HepG2 (cell line): ENCODE measurements around the gene RHO. TPM values are rescaled to one million over a fixed set of nuclear protein-coding genes. Genes with fewer than 3 reads are reported as not detected.

Experiments
- ATAC-seq: fragments of 200-7000 bp; cut with Tn5 transposase; 3 replicates; pipeline ENCODE4 v1.9.1; 2020; ENCODE audit warnings: mild to moderate bottlenecking, moderate library complexity
- BruUV-seq: library from RNA; stranded (reverse); fragments of 400-500 nt; replicated peaks from 2 replicates; lab custom pipeline; 2021; lab: Mats Ljungman, UMichigan
- CTCF ChIA-PET: fragments of 300-600 bp; formaldehyde crosslinking; extraction: SDS; loops from one replicate; lab custom pipeline; 2021; ENCODE audit warnings: low total read pairs, inconsistent platforms, low intra/inter-chr PET ratio; lab: Yijun Ruan, JAX
- POLR2A ChIA-PET: fragments of 350-600 bp; sonication (Branson Sonifier 250); formaldehyde crosslinking; loops from one replicate; lab custom pipeline; 2020; ENCODE audit warnings: antibody characterized with exemption, inconsistent platforms; lab: Yijun Ruan, JAX
- DNase-seq: peaks from one replicate; pipeline ENCODE4 v3.0.0-alpha.2; 2015; ENCODE audit warnings: low spot score
- FAIRE-seq: peaks from 3 replicates; lab custom pipeline; 2011; peaks lifted over from hg19 to GRCh38; lab: Jason Lieb, UNC
- H2AFZ ChIP-seq: one replicate; pipeline ENCODE4 v1.6.1; 2011; ENCODE audit warnings: low read length, inconsistent platforms
- H3K27ac ChIP-seq: fragments of 300-600 bp; 3 replicates; pipeline ENCODE4 v1.8.0; 2011; ENCODE audit warnings: mixed run types, mild to moderate bottlenecking, mixed read lengths, low read length, inconsistent platforms; ENCODE audit not compliant: insufficient read depth; ENCODE audit errors: extremely low read length
- H3K27me3 ChIP-seq, 2 experiments: fragments of 200-600 bp in 1 of 2; 2 replicates in 1 of 2; 3 replicates in 1 of 2; pipeline versions ENCODE4 v1.6.0 to v1.8.0; 2011; ENCODE audit warnings: low read length in 2 of 2, mild to moderate bottlenecking in 2 of 2, moderate library complexity in 2 of 2, inconsistent platforms in 1 of 2; ENCODE audit not compliant: insufficient read depth in 2 of 2, control insufficient read depth in 1 of 2
- H3K36me3 ChIP-seq, 2 experiments: fragments of 200-600 bp in 1 of 2; replicated peaks in 1 of 2; 2 replicates in 1 of 2; 3 replicates in 1 of 2; pipeline versions ENCODE4 v1.5.1 to v1.8.0; 2011; ENCODE audit warnings: low read length in 2 of 2, inconsistent platforms in 1 of 2; ENCODE audit not compliant: insufficient read depth in 2 of 2, control insufficient read depth in 1 of 2
- H3K4me1 ChIP-seq: 2 replicates; pipeline ENCODE4 v1.5.1; 2012; ENCODE audit warnings: low read length, inconsistent platforms; ENCODE audit not compliant: insufficient read depth
- H3K4me2 ChIP-seq: 2 replicates; pipeline ENCODE4 v1.6.0; 2011; ENCODE audit warnings: low read depth, low read length, inconsistent platforms
- H3K4me3 ChIP-seq, 3 experiments: fragments of 200-600 bp in 1 of 3; sonication (generic), shearing (Covaris generic) in 1 of 3; replicated peaks in 1 of 3; 2 replicates each; pipeline ENCODE4 v1.5.1; 2011 to 2016; ENCODE audit warnings: low read length in 3 of 3, inconsistent platforms in 2 of 3, low read depth in 2 of 3, mild to moderate bottlenecking in 2 of 3, control low read depth in 1 of 3, mixed read lengths in 1 of 3; ENCODE audit not compliant: insufficient read depth in 1 of 3
- H3K79me2 ChIP-seq: one replicate; pipeline ENCODE4 v1.6.1; 2011; ENCODE audit warnings: low read length, inconsistent platforms; ENCODE audit not compliant: insufficient read depth
- H3K9ac ChIP-seq: 2 replicates; pipeline ENCODE4 v1.6.0; 2011; ENCODE audit warnings: mild to moderate bottlenecking, low read depth, low read length, inconsistent platforms; ENCODE audit not compliant: insufficient read depth
- H3K9me3 ChIP-seq: 2 replicates; pipeline ENCODE4 v1.5.1; 2012; ENCODE audit warnings: mild to moderate bottlenecking, low read length
- H4K20me1 ChIP-seq: 2 replicates; pipeline ENCODE4 v1.6.0; 2011; ENCODE audit warnings: inconsistent platforms, mild to moderate bottlenecking, low read length, moderate library complexity; ENCODE audit not compliant: insufficient read depth
- FOXA3 ChIP-seq: IDR thresholded peaks from 2 replicates; pipeline ENCODE4 v1.6.1; 2016; ENCODE audit warnings: missing genetic modification reagents, missing compliant biosample characterization
- GABPA ChIP-seq, 2 experiments: IDR thresholded peaks; 2 replicates each; pipeline ENCODE4 v1.6.1; 2011 to 2016; ENCODE audit warnings: low read depth in 2 of 2, low read length in 1 of 2, missing biosample characterization in 1 of 2, missing genetic modification characterization in 1 of 2
- GMEB1 ChIP-seq: sonication (generic); formaldehyde crosslinking; IDR thresholded peaks from 2 replicates; pipeline ENCODE4 v1.5.1; 2020; ENCODE audit warnings: missing genetic modification reagents, mild to moderate bottlenecking, borderline replicate concordance
- KAT8 ChIP-seq: IDR thresholded peaks from 2 replicates; pipeline ENCODE4 v1.6.1; 2016; ENCODE audit warnings: missing genetic modification reagents, missing compliant biosample characterization
- KLF6 ChIP-seq: IDR thresholded peaks from 2 replicates; pipeline ENCODE4 v1.8.0; 2016; ENCODE audit warnings: missing biosample characterization, missing genetic modification reagents
- MAFK ChIP-seq, 2 experiments: IDR thresholded peaks in 1 of 2; conservative IDR thresholded peaks in 1 of 2; 2 replicates each; pipeline ENCODE4 v1.6.1; 2011; ENCODE audit warnings: improper control_type of control experiment in 2 of 2, low read length in 2 of 2
- NPAS2 ChIP-seq: sonication (generic); formaldehyde crosslinking; IDR thresholded peaks from 2 replicates; pipeline ENCODE4 v1.8.0; 2022; ENCODE audit warnings: mild to moderate bottlenecking, missing genetic modification reagents, borderline replicate concordance
- RBAK ChIP-seq: sonication (generic); formaldehyde crosslinking; IDR thresholded peaks from 2 replicates; pipeline ENCODE4 v1.5.1; 2020; ENCODE audit warnings: mild to moderate bottlenecking, missing genetic modification reagents
- REXO4 ChIP-seq: sonication (generic); formaldehyde crosslinking; IDR thresholded peaks from 2 replicates; pipeline ENCODE4 v1.8.0; 2022; ENCODE audit warnings: missing genetic modification reagents, mild to moderate bottlenecking, borderline replicate concordance
- SOX13 ChIP-seq, 3 experiments: fragments of 450-650 bp in 1 of 3; sonication (generic) in 1 of 3; formaldehyde crosslinking in 1 of 3; IDR thresholded peaks in 2 of 3; conservative IDR thresholded peaks in 1 of 3; 2 replicates each; pipeline versions ENCODE4 v1.5.0 to v1.6.1; 2016 to 2020; ENCODE audit warnings: antibody characterized with exemption in 1 of 3, mild to moderate bottlenecking in 1 of 3, missing compliant biosample characterization in 1 of 3, missing genetic modification reagents in 1 of 3, moderate library complexity in 1 of 3
- SP4 ChIP-seq: sonication (generic); formaldehyde crosslinking; IDR thresholded peaks from 2 replicates; pipeline ENCODE4 v1.8.1; 2023; ENCODE audit warnings: mild to moderate bottlenecking, missing genetic modification reagents
- SRSF4 ChIP-seq: fragments of 200-400 bp; formaldehyde crosslinking; IDR thresholded peaks from one replicate; pipeline ENCODE4 v1.6.1; 2018; ENCODE audit warnings: mild to moderate bottlenecking, low read depth, low read length, moderate library complexity; ENCODE audit not compliant: poor library complexity, severe bottlenecking
- ZEB1 ChIP-seq: IDR thresholded peaks from 2 replicates; pipeline ENCODE4 v1.6.1; 2012; ENCODE audit warnings: mild to moderate bottlenecking, low read depth, inconsistent platforms; ENCODE audit not compliant: insufficient replicate concordance
- ZMYM3 ChIP-seq: sonication (generic); formaldehyde crosslinking; IDR thresholded peaks from 2 replicates; pipeline ENCODE4 v1.5.1; 2020; ENCODE audit warnings: mild to moderate bottlenecking, missing genetic modification reagents
- ZNF33B ChIP-seq: sonication (generic); formaldehyde crosslinking; IDR thresholded peaks from 2 replicates; pipeline ENCODE4 v1.5.1; 2020; ENCODE audit warnings: mild to moderate bottlenecking, missing genetic modification reagents
- ZNF484 ChIP-seq: sonication (generic); formaldehyde crosslinking; IDR thresholded peaks from 2 replicates; pipeline ENCODE4 v1.5.1; 2020; ENCODE audit warnings: mild to moderate bottlenecking, low read depth, missing genetic modification reagents, borderline replicate concordance
- ZNF552 ChIP-seq: sonication (generic); formaldehyde crosslinking; IDR thresholded peaks from 2 replicates; pipeline ENCODE4 v1.9.0; 2022; ENCODE audit warnings: missing genetic modification reagents, mild to moderate bottlenecking, borderline replicate concordance
- ZNF644 ChIP-seq: IDR thresholded peaks from 2 replicates; pipeline ENCODE4 v1.6.1; 2016; ENCODE audit warnings: low read depth
- ZNF672 ChIP-seq: sonication (generic); formaldehyde crosslinking; IDR thresholded peaks from 2 replicates; pipeline ENCODE4 v1.8.1; 2022; ENCODE audit warnings: missing genetic modification reagents
- ZSCAN12 ChIP-seq: sonication (generic); formaldehyde crosslinking; IDR thresholded peaks from 2 replicates; pipeline ENCODE4 v1.9.0; 2021; ENCODE audit warnings: mild to moderate bottlenecking, missing genetic modification reagents
- WGBS: methylation state at CpG from one replicate; pipeline ENCODE4 v1.1.6; 2017; ENCODE audit warnings: low lambda C conversion rate; 5-methylcytosine and 5-hydroxymethylcytosine counted together
- in situ Hi-C: cut with HindIII; loops from 2 replicates; pipeline ENCODE4 v1.10.0; 2017; ENCODE audit warnings: low pct_unique_long_range_greater_than_20kb; ENCODE audit not compliant: extremely low pct_ligation_motif_present
- intact Hi-C: fragments of 100-400 bp; cut with micrococcal nuclease; formaldehyde crosslinking; loops from one replicate; pipeline ENCODE4 v1.10.0; 2022; ENCODE audit not compliant: unreplicated experiment
- polyA plus RNA-seq, 8 experiments: library from polyadenylated mRNA; depleted of rRNA in 3 of 8; stranded (reverse) in 7 of 8; unstranded in 1 of 8; fragments of >200 nt; fragmentation: Illumina TruSeq in 4 of 8; extraction: Trizol in 4 of 8; gene quantifications; 2 replicates each; pipeline versions ENCODE4 v1.2.1 to v1.2.3, GENCODE V29; 2011 to 2016; ENCODE audit warnings: low read depth in 4 of 8, missing spikeins in 1 of 8, mixed read lengths in 1 of 8; ENCODE audit not compliant: insufficient read depth in 1 of 8
- total RNA-seq, 5 experiments: library from RNA; depleted of rRNA; stranded (reverse); fragments of >200 nt; fragmentation: Illumina TruSeq; extraction: Trizol; gene quantifications; 2 replicates each; pipeline ENCODE4 v1.2.3, GENCODE V29; 2016; ENCODE audit warnings: low read depth in 1 of 5

RHO gene
- total and polyA plus RNA-seq, 2 of the 13 experiments (the other 11 are each of a cell fraction or from before 2014, with no cell fraction given): not detected

GRCh38 chr3:129575233-129575996 is 47.0 kb downstream of the RHO start:
- H3K79me2 ChIP-seq: no peaks in the 10 kb centered on the region
- BruUV-seq: no TSS peak
- CTCF ChIA-PET: no interaction called here

More at GRCh38 chr3:129575233-129575996, 47.0 kb downstream of the RHO start:
- no peak overlapping the region for H3K9ac ChIP-seq
- ATAC-seq: no peak
- no peaks in the 10 kb centered on the region for H4K20me1 ChIP-seq
- FAIRE-seq: no peak
- H3K36me3 ChIP-seq: peaks cover 12 to 14% of the 10 kb centered on the region in 2 experiments; a peak in 3 of 5 replicates
- in situ Hi-C loops (no loop called here), intact Hi-C loops (no loop called here)
- no peak overlapping the region for H3K27ac ChIP-seq
- no peak for DNase-seq
- no peak for TF ChIP-seq ZNF672 (CRISPR knock-in tag)
- no peak for TF ChIP-seq ZNF552
- no peak for TF ChIP-seq SRSF4
- TF ChIP-seq KLF6: no peak
- TF ChIP-seq MAFK (conservative IDR thresholded peaks at IDR 0.05 in 1 of 2, IDR thresholded peaks at IDR 0.05 in 1 of 2; ENCODE audit: low read length in 2 of 2): no peak
- TF ChIP-seq ZSCAN12 (CRISPR knock-in tag): no peak
- TF ChIP-seq ZNF484 (CRISPR knock-in tag): no peak
- TF ChIP-seq ZEB1: no peak
- no peak for TF ChIP-seq REXO4
- TF ChIP-seq ZNF33B (CRISPR knock-in tag): no peak
- no peak for TF ChIP-seq FOXA3 (CRISPR knock-in tag)
- no peak for TF ChIP-seq GABPA (IDR thresholded peaks at IDR 0.05; ENCODE audit: low read depth, low read length)
- no peak for TF ChIP-seq GABPA (CRISPR knock-in tag; IDR thresholded peaks at IDR 0.05; ENCODE audit: low read depth)
- no peak for TF ChIP-seq SOX13 (IDR thresholded peaks at IDR 0.05)
- no peak for TF ChIP-seq SOX13 (CRISPR knock-in tag; conservative IDR thresholded peaks at IDR 0.05 in 1 of 2, IDR thresholded peaks at IDR 0.05 in 1 of 2)
- TF ChIP-seq SP4 (CRISPR knock-in tag): no peak
- no peak for TF ChIP-seq ZNF644 (CRISPR knock-in tag)
- TF ChIP-seq GMEB1: no peak
- TF ChIP-seq ZMYM3 (CRISPR knock-in tag): no peak
- TF ChIP-seq KAT8 (CRISPR knock-in tag): no peak
- no peak for TF ChIP-seq NPAS2 (CRISPR knock-in tag)
- no peak for TF ChIP-seq RBAK (CRISPR knock-in tag)
- H2AFZ ChIP-seq: no peak overlapping the region
- no peaks in the 10 kb centered on the region for H3K27me3 ChIP-seq
- POLR2A ChIA-PET: interaction anchor here (2.4 kb wide), 1 partner anchor 20 kb away, joined by 20 read pairs; no protein-coding TSS in a partner anchor
- H3K9me3 ChIP-seq: no peaks in the 10 kb centered on the region
- H3K4me3 ChIP-seq: no peak overlapping the region
- no peak overlapping the region for H3K4me2 ChIP-seq
- 97% methylated on average over 15 of the region's 19 CpGs for WGBS
- peaks cover 13% of the 10 kb centered on the region for H3K4me1 ChIP-seq
